Chondrocyte (in vitro differentiated cells): ENCODE measurements around the gene MEX3B. TPM values are rescaled to one million over a fixed set of nuclear protein-coding genes. Genes with fewer than 3 reads are reported as not detected.
"Not testable (repeated sequence)": the region's sequence is repeated elsewhere in the genome, so short reads cannot be mapped to it uniquely, and the experiment has no call there.

ENCODE experiments used
- DNase-seq: peaks from one replicate; pipeline ENCODE4 v3.0.0; 2021; ENCODE audit warnings: mixed read lengths, low spot score
- H3K27ac Mint-ChIP-seq: one replicate; pipeline ENCODE4 v1.8.0; 2021; ENCODE audit warnings: mild to moderate bottlenecking, moderate library complexity, mixed read lengths; ENCODE audit not compliant: unreplicated experiment
- H3K27me3 Mint-ChIP-seq: 2 replicates; pipeline ENCODE4 v1.8.0; 2021; ENCODE audit warnings: low read depth, mixed read lengths
- H3K36me3 Mint-ChIP-seq: 2 replicates; pipeline ENCODE4 v1.8.0; 2021; ENCODE audit warnings: low read depth, mixed read lengths
- H3K4me1 Mint-ChIP-seq: 2 replicates; pipeline ENCODE4 v1.8.0; 2021; ENCODE audit warnings: low read depth, mild to moderate bottlenecking, mixed read lengths
- H3K4me3 Mint-ChIP-seq: one replicate; pipeline ENCODE4 v1.8.0; 2021; ENCODE audit warnings: mild to moderate bottlenecking, moderate library complexity, mixed read lengths; ENCODE audit not compliant: unreplicated experiment
- H3K9me3 Mint-ChIP-seq: 2 replicates; pipeline ENCODE4 v1.8.0; 2021; ENCODE audit warnings: low read depth, mixed read lengths
- total RNA-seq: library from RNA; stranded (reverse); gene quantifications from 3 replicates; pipeline ENCODE4 v1.2.1, GENCODE V29; 2021
- TF ChIP-seq, protein P1 (sequence below): fragments of 200-600 bp; sonication (generic); IDR thresholded peaks from 2 replicates; pipeline ENCODE4 v1.5.0; 2021; ENCODE audit warnings: antibody characterized with exemption, mild to moderate bottlenecking, moderate library complexity

The MEX3B gene
- total RNA-seq, 1 donor from 2014 or later = 52.7 TPM

DNA sequence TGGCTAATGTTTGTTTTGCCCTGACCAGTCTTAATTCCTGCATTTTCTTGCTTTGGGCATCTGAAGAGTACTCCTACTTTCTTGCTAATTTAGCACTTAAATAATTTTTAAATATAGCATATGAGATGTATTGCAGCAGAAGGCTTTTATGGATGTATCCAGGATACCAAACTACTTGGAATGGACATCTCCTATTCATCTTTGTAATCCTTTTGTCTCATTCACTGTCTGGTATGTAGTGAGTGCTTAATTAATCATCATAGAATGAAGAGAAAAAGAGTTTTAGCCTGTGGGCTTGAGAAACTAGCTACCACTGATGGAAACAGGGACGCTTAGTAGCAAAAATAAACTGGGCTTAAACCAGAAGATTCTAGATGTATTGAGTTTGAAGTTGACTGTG lies 40.6 kb downstream of the MEX3B start:
- Mint-ChIP-seq H3K4me3 (no peak overlapping the region), H3K4me1 (no peaks in the 10 kb centered on the region), H3K9me3 (peaks cover 17% of the 10 kb centered on the region), H3K36me3 (peaks cover 9% of the 10 kb centered on the region), H3K27me3 (no peaks in the 10 kb centered on the region), H3K27ac (no peak overlapping the region)
- DNase-seq = no peak
- TF ChIP-seq, protein P1, sequence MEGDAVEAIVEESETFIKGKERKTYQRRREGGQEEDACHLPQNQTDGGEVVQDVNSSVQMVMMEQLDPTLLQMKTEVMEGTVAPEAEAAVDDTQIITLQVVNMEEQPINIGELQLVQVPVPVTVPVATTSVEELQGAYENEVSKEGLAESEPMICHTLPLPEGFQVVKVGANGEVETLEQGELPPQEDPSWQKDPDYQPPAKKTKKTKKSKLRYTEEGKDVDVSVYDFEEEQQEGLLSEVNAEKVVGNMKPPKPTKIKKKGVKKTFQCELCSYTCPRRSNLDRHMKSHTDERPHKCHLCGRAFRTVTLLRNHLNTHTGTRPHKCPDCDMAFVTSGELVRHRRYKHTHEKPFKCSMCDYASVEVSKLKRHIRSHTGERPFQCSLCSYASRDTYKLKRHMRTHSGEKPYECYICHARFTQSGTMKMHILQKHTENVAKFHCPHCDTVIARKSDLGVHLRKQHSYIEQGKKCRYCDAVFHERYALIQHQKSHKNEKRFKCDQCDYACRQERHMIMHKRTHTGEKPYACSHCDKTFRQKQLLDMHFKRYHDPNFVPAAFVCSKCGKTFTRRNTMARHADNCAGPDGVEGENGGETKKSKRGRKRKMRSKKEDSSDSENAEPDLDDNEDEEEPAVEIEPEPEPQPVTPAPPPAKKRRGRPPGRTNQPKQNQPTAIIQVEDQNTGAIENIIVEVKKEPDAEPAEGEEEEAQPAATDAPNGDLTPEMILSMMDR = no peak

DNA sequence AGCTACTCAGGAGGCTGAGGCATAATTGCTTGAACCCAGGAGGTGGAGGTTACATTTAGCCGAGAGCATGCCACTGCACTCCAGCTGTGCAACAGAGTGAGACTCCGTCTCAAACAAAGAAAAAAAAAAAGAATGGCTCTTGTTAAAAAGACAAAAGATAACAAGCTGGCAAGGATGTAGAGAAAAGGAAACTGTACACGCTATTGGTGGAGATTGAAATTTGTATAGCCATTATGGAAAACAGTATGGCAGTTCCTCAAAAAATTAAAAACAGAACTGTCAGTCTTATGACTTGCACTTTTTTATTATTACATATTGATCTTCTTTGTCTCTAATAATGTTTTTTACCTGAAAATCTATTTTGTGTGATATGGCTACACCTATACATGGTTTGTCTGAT lies 41.9 kb downstream of the MEX3B start:
- TF ChIP-seq, protein P1 = no peak
- no peaks in the 10 kb centered on the region for H3K27me3 Mint-ChIP-seq
- H3K27ac Mint-ChIP-seq = no peak overlapping the region
- no peak for DNase-seq
- H3K9me3 Mint-ChIP-seq = peaks cover 17% of the 10 kb centered on the region
- no peak overlapping the region for H3K4me3 Mint-ChIP-seq
- peaks cover 9% of the 10 kb centered on the region for H3K36me3 Mint-ChIP-seq
- H3K4me1 Mint-ChIP-seq = no peaks in the 10 kb centered on the region

DNA sequence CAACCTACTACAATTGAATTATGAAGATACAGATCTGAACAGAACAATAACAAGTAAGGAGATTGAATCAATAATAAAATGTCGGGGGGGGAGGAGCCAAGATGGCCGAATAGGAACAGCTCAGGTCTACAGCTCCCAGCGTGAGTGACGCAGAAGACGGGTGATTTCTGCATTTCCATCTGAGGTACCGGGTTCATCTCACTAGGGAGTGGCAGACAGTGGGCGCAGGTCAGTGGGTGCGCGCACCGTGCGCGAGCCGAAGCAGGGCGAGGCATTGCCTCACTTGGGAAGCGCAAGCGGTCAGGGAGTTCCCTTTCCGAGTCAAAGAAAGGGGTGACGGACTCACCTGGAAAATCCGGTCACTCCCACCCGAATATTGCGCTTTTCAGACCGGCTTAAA lies 50.7 kb downstream of the MEX3B start:
- Mint-ChIP-seq H3K27ac (peak overlapping the region; percentile 80), H3K4me3 (peak overlapping the region; percentile 77), H3K4me1 (peaks cover 17% of the 10 kb centered on the region), H3K36me3 (peaks cover 11% of the 10 kb centered on the region), H3K9me3 (peaks cover 32% of the 10 kb centered on the region)
- not testable (repeated sequence) for H3K27me3 Mint-ChIP-seq, DNase-seq

DNA sequence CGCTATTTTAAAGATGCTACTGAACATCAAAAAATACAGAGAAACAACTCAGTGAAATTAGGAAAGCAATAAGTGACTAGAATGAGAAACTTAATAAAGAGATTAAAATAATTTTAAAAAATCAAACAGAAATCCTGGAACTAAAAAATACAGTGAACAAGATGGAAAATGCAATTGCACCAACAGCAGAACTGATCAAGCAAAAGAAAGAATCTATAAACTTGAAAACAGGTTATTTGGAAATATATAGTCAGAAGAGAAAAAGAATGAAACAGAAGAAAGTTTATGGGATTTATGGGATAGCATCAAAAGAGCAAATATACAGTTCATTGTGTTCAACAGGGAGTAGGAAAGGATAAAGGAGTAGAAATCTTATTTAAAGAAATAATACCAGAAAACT lies 53.3 kb downstream of the MEX3B start:
- peaks cover 40% of the 10 kb centered on the region for H3K9me3 Mint-ChIP-seq
- peaks cover 17% of the 10 kb centered on the region for H3K4me1 Mint-ChIP-seq
- no peaks in the 10 kb centered on the region for H3K27me3 Mint-ChIP-seq
- DNase-seq = no peak
- TF ChIP-seq, protein P1 = no peak
- H3K27ac Mint-ChIP-seq = no peak overlapping the region
- peaks cover 18% of the 10 kb centered on the region for H3K36me3 Mint-ChIP-seq
- no peak overlapping the region for H3K4me3 Mint-ChIP-seq

Other genes starting within 250 kb of the MEX3B start
- 15.7 to 19.4 TPM (median 16.6 TPM) in 3 replicates for gene EFL1, start 216.7 kb upstream of the MEX3B start, total RNA-seq
- gene SAXO2, start 216.8 kb upstream of the MEX3B start, total RNA-seq = 0.90 to 5.1 TPM (median 1.0 TPM) in 3 replicates